ENCODE measurements around the gene USP33. TPM values are rescaled to one million over a fixed set of nuclear protein-coding genes. Genes with fewer than 3 reads are reported as not detected.

Gene USP33
- total and polyA plus RNA-seq, 10 of the 15 experiments (the other 5 are each of a cell fraction or from before 2014, with no cell fraction given): 13.1 to 49.9 (median 32.2) TPM

- no peaks in the 10 kb centered on the region for H4K20me1 ChIP-seq (ENCODE audit: control insufficient read depth, insufficient read depth)
- in situ Hi-C loops (cut with MboI): no loop called here
Measured at GRCh38 chr1:77661696-77662095, 98.0 kb downstream of the USP33 start.

More at GRCh38 chr1:77661696-77662095, 98.0 kb downstream of the USP33 start:
- POLR2A ChIA-PET: interaction anchor here (0.6 kb wide), 2 partner anchors 104 to 343 kb away, joined by 3 to 4 read pairs; partner anchors contain the start of gene DNAJB4
- 82% methylated on average over 4 of the region's 4 CpGs for WGBS (ENCODE audit: insufficient coverage, insufficient replicate concordance, low lambda C conversion rate, missing lambda C conversion rate)
- Histone ChIP-seq H3K9ac (ENCODE audit: control insufficient read depth, insufficient read depth, low read length) (no peak overlapping the region), H3K27me3 (replicated peaks in 1 of 2; ENCODE audit: control insufficient read depth in 2 of 2, insufficient read depth in 2 of 2, low read length in 1 of 2) (no peaks in the 10 kb centered on the region), H3K4me1 (ENCODE audit: control insufficient read depth, insufficient read depth, low read length) (no peaks in the 10 kb centered on the region), H3K79me2 (ENCODE audit: control insufficient read depth, insufficient read depth, low read length) (peaks cover 65% of the 10 kb centered on the region), H2AFZ (ENCODE audit: control insufficient read depth, low read depth, low read length) (no peak overlapping the region), H3K4me3 (no peak overlapping the region), H3K9me3 (replicated peaks; ENCODE audit: control insufficient read depth, insufficient read depth, low read length) (no peaks in the 10 kb centered on the region), H3K4me2 (ENCODE audit: control insufficient read depth, insufficient read depth) (no peak overlapping the region), H3K27ac (ENCODE audit: control insufficient read depth, insufficient read depth) (no peak overlapping the region), H3K36me3 (ENCODE audit: control insufficient read depth in 2 of 2, insufficient read depth in 2 of 2, low read length in 1 of 2) (no peaks in the 10 kb centered on the region; a peak in 2 of 4 replicates)
- peak; percentile 24; the same call in 1 of the 3 replicates for ATAC-seq
- SMC1A ChIA-PET (ENCODE audit: uncharacterized antibody, unreplicated experiment): interaction anchor here (0.6 to 1.5 kb wide), 3 partner anchors 10 to 319 kb away, joined by 3 to 4 read pairs (median 3); no protein-coding TSS in a partner anchor
- no TSS peak for BruUV-seq (replicated peaks)
- DNase-seq (ENCODE audit: low read depth, low spot score): no peak
- RAD21 ChIA-PET (ENCODE audit: unreplicated experiment): no interaction called here
- TF ChIP-seq HSF1 (IDR thresholded peaks at IDR 0.05; ENCODE audit: low read depth, low read length) (no peak), LARP7 (IDR thresholded peaks at IDR 0.05) (no peak), NKRF (conservative IDR thresholded peaks at IDR 0.05) (no peak), GATAD2B (conservative IDR thresholded peaks at IDR 0.05; ENCODE audit: low read depth) (no peak)
- CTCF ChIA-PET: interaction anchor here (0.6 kb wide), 1 partner anchor 128 kb away, joined by 3 read pairs; no protein-coding TSS in a partner anchor
- no peak for FAIRE-seq
- intact Hi-C loops (cut with micrococcal nuclease; ENCODE audit: unreplicated experiment): no loop called here

Data from GM12878 (cell line).